Endothelial cell (in vitro differentiated cells): ENCODE measurements around the gene METTL23. TPM values are rescaled to one million over a fixed set of nuclear protein-coding genes. Genes with fewer than 3 reads are reported as not detected.

Experiments
- DNase-seq: peaks from one replicate; pipeline ENCODE4 v3.0.0; 2021; ENCODE audit warnings: low spot score
- H3K27ac Mint-ChIP-seq: one replicate; pipeline ENCODE4 v1.8.0; 2021; ENCODE audit warnings: mixed read lengths, inconsistent platforms; ENCODE audit not compliant: unreplicated experiment
- H3K27me3 Mint-ChIP-seq: one replicate; pipeline ENCODE4 v1.8.0; 2021; ENCODE audit warnings: mild to moderate bottlenecking, moderate library complexity, mixed read lengths, inconsistent platforms; ENCODE audit not compliant: unreplicated experiment
- H3K36me3 Mint-ChIP-seq: one replicate; pipeline ENCODE4 v1.8.0; 2021; ENCODE audit warnings: mild to moderate bottlenecking, low read depth, mixed read lengths, inconsistent platforms; ENCODE audit not compliant: unreplicated experiment
- H3K4me1 Mint-ChIP-seq: one replicate; pipeline ENCODE4 v1.8.0; 2021; ENCODE audit warnings: mild to moderate bottlenecking, mixed read lengths, inconsistent platforms; ENCODE audit not compliant: unreplicated experiment
- H3K4me3 Mint-ChIP-seq: one replicate; pipeline ENCODE4 v1.8.0; 2021; ENCODE audit warnings: mild to moderate bottlenecking, mixed read lengths, inconsistent platforms; ENCODE audit not compliant: unreplicated experiment
- H3K9me3 Mint-ChIP-seq: one replicate; pipeline ENCODE4 v1.8.0; 2021; ENCODE audit warnings: mixed read lengths, inconsistent platforms; ENCODE audit not compliant: unreplicated experiment
- CTCF ChIP-seq: fragments of 200-600 bp; sonication (generic); IDR thresholded peaks from one replicate; pipeline ENCODE4 v1.5.0; 2021; ENCODE audit warnings: antibody characterized with exemption; ENCODE audit not compliant: unreplicated experiment
- microRNA-seq: library from miRNA; unstranded; fragments of <30 nt; microRNA quantifications from one replicate; pipeline ENCODE4, GENCODE V29; 2020; ENCODE audit not compliant: unreplicated experiment
- total RNA-seq: library from RNA; stranded (reverse); fragmentation: NEBNext Ultra II Directional; extraction: Animal tissue kit (Norgen Biotek cat#: 25700); gene quantifications from one replicate; pipeline ENCODE4 v1.2.1, GENCODE V29; 2021; ENCODE audit not compliant: unreplicated experiment

The METTL23 gene
- total RNA-seq, 1 donor from 2014 or later: 30.5 TPM

DNA sequence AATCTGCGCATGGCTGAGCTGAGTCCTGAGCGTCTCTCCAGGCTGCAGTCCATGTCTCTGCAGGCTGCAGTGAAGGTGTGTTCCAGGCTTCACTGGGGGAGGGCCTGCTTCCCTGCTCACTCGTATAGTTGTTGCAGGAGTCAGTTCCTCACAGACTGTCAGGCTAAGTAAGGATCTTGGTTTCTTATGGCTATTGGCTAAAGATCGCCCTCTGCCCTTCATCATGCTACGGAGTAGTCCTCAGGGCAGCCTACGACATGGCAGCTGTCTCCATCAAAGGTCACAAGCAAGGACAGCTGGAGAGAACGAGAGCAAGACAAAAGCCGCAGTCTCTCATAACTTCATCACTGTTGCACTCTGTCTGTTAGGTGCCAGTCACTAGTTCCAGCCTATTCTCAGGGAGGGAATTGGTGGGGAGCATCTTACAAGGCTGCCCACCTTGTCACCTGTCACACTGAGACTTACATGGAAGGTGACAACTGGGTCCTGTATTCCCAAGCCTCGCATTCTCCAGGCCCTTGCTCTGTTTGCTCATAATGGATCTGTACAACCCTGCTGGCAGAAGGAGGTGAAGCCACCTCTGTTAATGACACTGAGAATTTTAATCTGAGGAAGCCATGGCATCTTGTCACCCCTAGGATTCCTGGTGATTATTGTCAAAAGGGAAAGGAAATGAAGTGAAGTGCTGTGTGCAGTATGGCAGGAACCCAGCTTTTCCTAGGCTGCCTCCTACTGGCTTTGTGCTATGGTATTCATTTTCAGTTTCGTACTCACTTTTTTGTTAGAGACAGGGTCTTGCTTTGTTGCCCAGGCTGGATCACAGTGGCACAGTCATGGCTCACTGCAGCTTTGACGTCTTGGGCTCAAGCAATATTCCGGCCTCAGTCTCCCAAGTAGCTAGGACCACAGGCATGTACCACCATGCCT is 54.7 kb downstream of the METTL23 start:
- Mint-ChIP-seq H3K27ac (no peak overlapping the region), H3K36me3 (peaks cover 12% of the 10 kb centered on the region), H3K9me3 (no peaks in the 10 kb centered on the region), H3K4me1 (no peaks in the 10 kb centered on the region), H3K27me3 (no peaks in the 10 kb centered on the region), H3K4me3 (no peak overlapping the region)
- TF ChIP-seq CTCF: no peak
- no peak for DNase-seq

DNA sequence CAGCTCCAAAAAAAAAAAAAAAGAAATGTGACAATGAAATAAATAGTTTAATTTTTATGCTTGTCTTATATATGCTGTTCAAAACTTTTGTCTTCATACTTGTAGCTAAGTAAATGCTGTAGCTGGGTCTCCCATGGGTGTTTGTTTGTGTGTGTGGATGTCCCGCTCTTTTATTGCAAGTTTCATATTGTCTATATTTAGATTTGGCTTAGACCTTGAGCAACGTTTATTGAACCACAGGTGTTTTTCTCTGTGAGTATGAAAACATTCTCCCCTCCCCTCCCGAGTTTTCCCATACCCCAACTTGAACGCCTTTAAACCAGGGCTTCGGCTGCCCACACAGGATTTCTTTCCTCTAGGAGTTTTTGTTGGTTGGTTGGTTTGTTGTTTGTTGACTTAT is 56.5 kb downstream of the METTL23 start:
- Mint-ChIP-seq H3K36me3 (peaks cover 5% of the 10 kb centered on the region), H3K4me3 (no peak overlapping the region), H3K4me1 (no peaks in the 10 kb centered on the region), H3K27ac (no peak overlapping the region), H3K27me3 (no peaks in the 10 kb centered on the region), H3K9me3 (no peaks in the 10 kb centered on the region)
- TF ChIP-seq CTCF: no peak
- no peak for DNase-seq

Small RNA genes lying within 50 kb of the gene (microRNA-seq; reads per million reads assigned to microRNA genes)
- gene MIR636: 14.3 reads per million, percentile 63 among the genes with 10 or more reads in this experiment

Other genes starting within 250 kb of the METTL23 start
- 39.3 TPM for gene RHBDF2, start 225.4 kb upstream of the METTL23 start, total RNA-seq
- gene CYGB, start 189.1 kb upstream of the METTL23 start, total RNA-seq: 0.51 TPM
- gene PRCD, start 186.8 kb upstream of the METTL23 start, total RNA-seq: 0.54 TPM
- 2.2 TPM for gene ST6GALNAC2, start 141.0 kb upstream of the METTL23 start, total RNA-seq
- gene ST6GALNAC1, start 83.1 kb upstream of the METTL23 start, total RNA-seq: 0.77 TPM
- 51.6 TPM for gene MXRA7, start 15.9 kb upstream of the METTL23 start, total RNA-seq
- 25.6 TPM for gene JMJD6, start 233 bp upstream of the METTL23 start, total RNA-seq
- 215 TPM for gene SRSF2, start 10.5 kb downstream of the METTL23 start, total RNA-seq
- 37.3 TPM for gene MFSD11, start 11.3 kb downstream of the METTL23 start, total RNA-seq
- gene MGAT5B, start 141.6 kb downstream of the METTL23 start, total RNA-seq: 6.2 TPM